ENCODE results near the gene SYAP1.

- TF ChIP-seq CTCF (IDR thresholded peaks at IDR 0.05; ENCODE audit: insufficient read depth, low read length) (no peak), POLR2AphosphoS5 (IDR thresholded peaks at IDR 0.05; ENCODE audit: low read depth) (no peak), GABPA (IDR thresholded peaks at IDR 0.05; ENCODE audit: low read depth) (no peak)
Observed at GRCh38 chrX:16714504-16714903, 4.9 kb upstream of the SYAP1 start.

All from HL-60 (cell line).